ENCODE measurements around the gene TMEM39B. TPM values are rescaled to one million over a fixed set of nuclear protein-coding genes. Genes with fewer than 3 reads are reported as not detected.
A peak's percentile ranks its signal among the peaks of the same experiment; 100 is the strongest.

Gene TMEM39B
- total and polyA plus RNA-seq, 2 donors (not counting 1 experiment from before 2014, with no cell fraction given): 7.9 to 11.1 TPM

DNA sequence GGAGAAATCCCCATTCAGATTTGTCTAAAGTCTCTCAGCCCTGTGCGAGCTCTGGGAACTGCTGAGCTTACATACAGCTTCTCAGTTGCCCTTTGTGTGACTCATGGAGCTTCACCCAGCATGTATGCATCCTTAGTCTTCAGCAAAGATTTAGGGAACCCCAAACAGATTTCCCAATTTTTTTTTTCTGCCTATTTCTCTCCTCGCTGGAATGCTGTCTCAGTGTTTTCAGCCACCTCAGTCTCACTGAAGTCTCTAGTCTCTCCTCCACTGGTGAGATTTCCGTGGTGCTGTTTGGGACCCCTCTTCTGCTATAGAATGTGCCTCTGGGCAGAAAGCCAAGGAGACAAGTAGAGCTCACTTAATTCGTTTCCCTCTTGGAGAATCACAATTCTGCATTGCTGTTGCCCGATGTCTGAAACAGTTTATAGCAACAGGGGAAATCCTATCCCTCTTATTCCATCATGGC, 78.6 kb downstream of the TMEM39B start:
- Histone ChIP-seq H3K4me3 (replicated peaks in 1 of 4; ENCODE audit: control extremely low read depth in 1 of 4, insufficient read depth in 1 of 4, low read depth in 3 of 4, low read length in 4 of 4) (peak overlapping the region in 1 of 4 experiments; percentile 24), H3K9ac (ENCODE audit: insufficient read depth, low read length) (no peak overlapping the region), H3K27me3 (ENCODE audit: control insufficient read depth, insufficient read depth, low read length) (no peaks in the 10 kb centered on the region), H4K20me1 (ENCODE audit: control insufficient read depth, extremely low read depth, insufficient read depth, low read length) (peaks cover 3% of the 10 kb centered on the region), H3K79me2 (ENCODE audit: control insufficient read depth, insufficient read depth, low read length) (peaks cover 42% of the 10 kb centered on the region), H3K9me3 (ENCODE audit: control insufficient read depth, insufficient read depth, low read depth, low read length) (no peaks in the 10 kb centered on the region), H2AFZ (ENCODE audit: low read length) (no peak overlapping the region), H3K36me3 (ENCODE audit: control insufficient read depth, insufficient read depth, low read length) (no peaks in the 10 kb centered on the region), H3K4me1 (ENCODE audit: control insufficient read depth, extremely low read depth, insufficient read depth, low read length) (peaks cover 10% of the 10 kb centered on the region), H3K4me2 (ENCODE audit: extremely low read depth, insufficient read depth, low read length) (peak overlapping the region; percentile 25), H3K27ac (ENCODE audit: insufficient read depth, low read length) (peak overlapping the region; percentile 2)
- TF ChIP-seq, protein P1, sequence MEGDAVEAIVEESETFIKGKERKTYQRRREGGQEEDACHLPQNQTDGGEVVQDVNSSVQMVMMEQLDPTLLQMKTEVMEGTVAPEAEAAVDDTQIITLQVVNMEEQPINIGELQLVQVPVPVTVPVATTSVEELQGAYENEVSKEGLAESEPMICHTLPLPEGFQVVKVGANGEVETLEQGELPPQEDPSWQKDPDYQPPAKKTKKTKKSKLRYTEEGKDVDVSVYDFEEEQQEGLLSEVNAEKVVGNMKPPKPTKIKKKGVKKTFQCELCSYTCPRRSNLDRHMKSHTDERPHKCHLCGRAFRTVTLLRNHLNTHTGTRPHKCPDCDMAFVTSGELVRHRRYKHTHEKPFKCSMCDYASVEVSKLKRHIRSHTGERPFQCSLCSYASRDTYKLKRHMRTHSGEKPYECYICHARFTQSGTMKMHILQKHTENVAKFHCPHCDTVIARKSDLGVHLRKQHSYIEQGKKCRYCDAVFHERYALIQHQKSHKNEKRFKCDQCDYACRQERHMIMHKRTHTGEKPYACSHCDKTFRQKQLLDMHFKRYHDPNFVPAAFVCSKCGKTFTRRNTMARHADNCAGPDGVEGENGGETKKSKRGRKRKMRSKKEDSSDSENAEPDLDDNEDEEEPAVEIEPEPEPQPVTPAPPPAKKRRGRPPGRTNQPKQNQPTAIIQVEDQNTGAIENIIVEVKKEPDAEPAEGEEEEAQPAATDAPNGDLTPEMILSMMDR (conservative IDR thresholded peaks at IDR 0.05 in 1 of 2, IDR thresholded peaks at IDR 0.05 in 1 of 2; ENCODE audit: low read depth in 1 of 2, low read length in 2 of 2): no peak
- no peak for TF ChIP-seq EZH2 (IDR thresholded peaks at IDR 0.05; ENCODE audit: low read length, missing control alignments)
- peak; percentile 78 to 81 for DNase-seq (ENCODE audit: low read depth in 2 of 2)

Other genes starting within 250 kb of the TMEM39B start
- 268 and 366 TPM in 2 replicates for gene PTP4A2, start 134.6 kb upstream of the TMEM39B start, total RNA-seq
- 398 and 429 TPM in 2 replicates for gene PTP4A2, start 134.6 kb upstream of the TMEM39B start, polyA plus RNA-seq
- 42.1 and 56.0 TPM in 2 replicates for gene KHDRBS1, start 59.1 kb upstream of the TMEM39B start, total RNA-seq
- gene KHDRBS1, start 59.1 kb upstream of the TMEM39B start, polyA plus RNA-seq: 73.0 and 84.8 TPM in 2 replicates
- gene KPNA6, start 35.1 kb downstream of the TMEM39B start, total RNA-seq: 27.0 and 40.1 TPM in 2 replicates
- gene KPNA6, start 35.1 kb downstream of the TMEM39B start, polyA plus RNA-seq: 44.4 and 48.5 TPM in 2 replicates
- 94.0 and 118 TPM in 2 replicates for gene TXLNA, start 106.7 kb downstream of the TMEM39B start, total RNA-seq
- gene TXLNA, start 106.7 kb downstream of the TMEM39B start, polyA plus RNA-seq: 56.5 and 64.0 TPM in 2 replicates
- gene CCDC28B, start 127.7 kb downstream of the TMEM39B start, total RNA-seq: 7.4 and 12.4 TPM in 2 replicates
- gene CCDC28B, start 127.7 kb downstream of the TMEM39B start, polyA plus RNA-seq: 9.4 and 10.1 TPM in 2 replicates
- 1.3 and 2.3 TPM in 2 replicates for gene IQCC, start 132.7 kb downstream of the TMEM39B start, total RNA-seq
- gene IQCC, start 132.7 kb downstream of the TMEM39B start, polyA plus RNA-seq: 2.0 and 2.6 TPM in 2 replicates
- gene DCDC2B, start 136.2 kb downstream of the TMEM39B start, total RNA-seq: not detected in 2 replicates
- gene DCDC2B, start 136.2 kb downstream of the TMEM39B start, polyA plus RNA-seq: not detected in 2 replicates
- 12.1 and 17.5 TPM in 2 replicates for gene TMEM234, start 149.4 kb downstream of the TMEM39B start, total RNA-seq
- 15.8 TPM in 2 replicates for gene TMEM234, start 149.4 kb downstream of the TMEM39B start, polyA plus RNA-seq
- 246 and 277 TPM in 2 replicates for gene EIF3I, start 149.5 kb downstream of the TMEM39B start, total RNA-seq
- gene EIF3I, start 149.5 kb downstream of the TMEM39B start, polyA plus RNA-seq: 492 and 721 TPM in 2 replicates
- 2.1 and 3.1 TPM in 2 replicates for gene FAM167B, start 174.3 kb downstream of the TMEM39B start, total RNA-seq
- 1.0 and 1.3 TPM in 2 replicates for gene FAM167B, start 174.3 kb downstream of the TMEM39B start, polyA plus RNA-seq
- not detected in 2 replicates for gene LCK, start 178.3 kb downstream of the TMEM39B start, total RNA-seq
- gene LCK, start 178.3 kb downstream of the TMEM39B start, polyA plus RNA-seq: not detected in 2 replicates
- gene HDAC1, start 219.1 kb downstream of the TMEM39B start, total RNA-seq: 86.3 and 100 TPM in 2 replicates
- 143 and 159 TPM in 2 replicates for gene HDAC1, start 219.1 kb downstream of the TMEM39B start, polyA plus RNA-seq